KBM-7 (cell line): ENCODE measurements around the gene OR2A5.

Experiments used
- DNase-seq: peaks from one replicate; pipeline ENCODE4 v3.0.0-alpha.2; 2015
- in situ Hi-C: fragments of 300-500 bp; cut with MboI; formaldehyde crosslinking; loops from 2 replicates; pipeline ENCODE4 v1.14.3; 2020; ENCODE audit warnings: low sequenced_read_pairs, low pct_unique_long_range_greater_than_20kb, mixed read lengths

The OR2A5 gene

GRCh38 chr7:144100607-144101006, 51.9 kb downstream of the OR2A5 start:
- no peak for DNase-seq
- in situ Hi-C loops: no loop called here

GRCh38 chr7:144102041-144102440, 53.3 kb downstream of the OR2A5 start:
- DNase-seq: no peak
- in situ Hi-C loops: no loop called here

GRCh38 chr7:144105211-144105610, 56.5 kb downstream of the OR2A5 start:
- in situ Hi-C loops: no loop called here
- DNase-seq: no peak
